CD14-positive monocyte (primary cell): ENCODE data around the gene REL. TPM values are rescaled to one million over a fixed set of nuclear protein-coding genes. Genes with fewer than 3 reads are reported as not detected.

Experiments
- DNase-seq, 3 donors: peaks; one replicate each; pipeline ENCODE4 v3.0.0-alpha.2; 2011 to 2022
- H2AFZ ChIP-seq: 2 replicates; pipeline ENCODE4 v1.6.0; 2012; ENCODE audit warnings: mild to moderate bottlenecking, low read depth, low read length, inconsistent platforms; ENCODE audit not compliant: insufficient read depth, poor library complexity, severe bottlenecking
- H3K27ac ChIP-seq, 2 donors: 1 replicate in 1 of 2; 2 replicates in 1 of 2; pipeline ENCODE4 v1.5.1; 2012 to 2013; ENCODE audit warnings: low read length in 2 of 2, control low read depth in 1 of 2, inconsistent platforms in 1 of 2, low read depth in 1 of 2, mild to moderate bottlenecking in 1 of 2
- H3K27me3 ChIP-seq, 2 donors: one replicate each; pipeline versions ENCODE4 v1.6.0 to v1.6.1; 2011 to 2013; ENCODE audit warnings: low read length in 2 of 2; ENCODE audit not compliant: control insufficient read depth in 2 of 2, insufficient read depth in 2 of 2
- H3K36me3 ChIP-seq, 2 donors: replicated peaks in 1 of 2; 1 replicate in 1 of 2; 2 replicates in 1 of 2; pipeline versions ENCODE4 v1.5.1 to v1.6.1; 2012 to 2013; ENCODE audit warnings: low read length in 2 of 2, control low read depth in 1 of 2, inconsistent platforms in 1 of 2, mild to moderate bottlenecking in 1 of 2; ENCODE audit not compliant: insufficient read depth in 2 of 2, control insufficient read depth in 1 of 2
- H3K4me1 ChIP-seq, 2 donors: 1 replicate in 1 of 2; 2 replicates in 1 of 2; pipeline versions ENCODE4 v1.5.1 to v1.6.1; 2012 to 2013; ENCODE audit warnings: low read length in 2 of 2, control low read depth in 1 of 2, inconsistent platforms in 1 of 2, mild to moderate bottlenecking in 1 of 2, moderate library complexity in 1 of 2; ENCODE audit not compliant: insufficient read depth in 2 of 2, control insufficient read depth in 1 of 2
- H3K4me2 ChIP-seq: replicated peaks from 2 replicates; pipeline ENCODE3; 2012; ENCODE audit warnings: low read length, moderate library complexity, mild to moderate bottlenecking; ENCODE audit not compliant: poor library complexity, severe bottlenecking; ENCODE audit errors: extremely low read depth
- H3K4me3 ChIP-seq, 3 experiments: fragments of 200-600 bp in 1 of 3; sonication (generic) in 1 of 3; replicated peaks in 1 of 3; 1 replicate in 2 of 3; 2 replicates in 1 of 3; pipeline ENCODE4 v1.5.1; 2011 to 2013; ENCODE audit warnings: low read length in 3 of 3, mild to moderate bottlenecking in 3 of 3, control low read depth in 2 of 3, low read depth in 2 of 3, inconsistent platforms in 1 of 3, moderate library complexity in 1 of 3
- H3K79me2 ChIP-seq: 2 replicates; pipeline ENCODE4 v1.6.0; 2012; ENCODE audit warnings: mild to moderate bottlenecking, control low read depth, inconsistent platforms, low read length, moderate library complexity; ENCODE audit not compliant: insufficient read depth
- H3K9ac ChIP-seq: 2 replicates; pipeline ENCODE4 v1.6.0; 2017; ENCODE audit warnings: low read length, mild to moderate bottlenecking; ENCODE audit not compliant: insufficient read depth, poor library complexity, severe bottlenecking
- H3K9me3 ChIP-seq, 2 donors: replicated peaks in 1 of 2; 1 replicate in 1 of 2; 2 replicates in 1 of 2; pipeline versions ENCODE4 v1.5.1 to v1.6.1; 2012 to 2013; ENCODE audit warnings: low read length in 2 of 2, control low read depth in 1 of 2; ENCODE audit not compliant: control insufficient read depth in 1 of 2, insufficient read depth in 1 of 2
- H4K20me1 ChIP-seq: 2 replicates; pipeline ENCODE4 v1.6.0; 2012; ENCODE audit warnings: mild to moderate bottlenecking, low read length, control low read depth, moderate library complexity; ENCODE audit not compliant: insufficient read depth
- H3K27ac Mint-ChIP-seq, 7 donors: one replicate each; pipeline ENCODE4 v1.8.0; 2020; ENCODE audit warnings: mild to moderate bottlenecking in 7 of 7, mixed read lengths in 7 of 7, moderate library complexity in 6 of 7, inconsistent platforms in 2 of 7
- H3K27me3 Mint-ChIP-seq, 3 donors: one replicate each; pipeline ENCODE4 v1.8.0; 2021 to 2022; ENCODE audit warnings: low read depth in 3 of 3, mild to moderate bottlenecking in 3 of 3, mixed read lengths in 3 of 3, moderate library complexity in 3 of 3, inconsistent platforms in 1 of 3
- H3K36me3 Mint-ChIP-seq, 2 donors: one replicate each; pipeline ENCODE4 v1.8.0; 2020; ENCODE audit warnings: mixed read lengths in 2 of 2, inconsistent platforms in 1 of 2, mild to moderate bottlenecking in 1 of 2
- H3K4me1 Mint-ChIP-seq: one replicate; pipeline ENCODE4 v1.8.0; 2020; ENCODE audit warnings: mild to moderate bottlenecking, mixed read lengths
- H3K4me3 Mint-ChIP-seq, 2 donors: one replicate each; pipeline ENCODE4 v1.8.0; 2020; ENCODE audit warnings: mild to moderate bottlenecking in 2 of 2, mixed read lengths in 2 of 2, moderate library complexity in 1 of 2
- H3K9me3 Mint-ChIP-seq, 7 donors: one replicate each; pipeline ENCODE4 v1.8.0; 2020 to 2022; ENCODE audit warnings: mixed read lengths in 7 of 7, mild to moderate bottlenecking in 6 of 7, moderate library complexity in 6 of 7, inconsistent platforms in 2 of 7
- CTCF ChIP-seq: fragments of 200-600 bp; IDR thresholded peaks from one replicate; pipeline ENCODE4 v1.8.0; 2022; ENCODE audit warnings: antibody characterized with exemption, mild to moderate bottlenecking
- WGBS: methylation state at CpG from one replicate; pipeline ENCODE4 v1.1.5; 2013; ENCODE audit warnings: missing lambda C conversion rate; ENCODE audit not compliant: insufficient coverage; 5-methylcytosine and 5-hydroxymethylcytosine counted together
- intact Hi-C, 2 donors: fragments of 100-400 bp; cut with micrococcal nuclease; formaldehyde crosslinking; loops; one replicate each; pipeline versions ENCODE4 v1.15.0 to v1.15.1; 2023
- polyA plus RNA-seq, 3 donors: library from polyadenylated mRNA; depleted of rRNA in 1 of 3; unstranded in 2 of 3; stranded (reverse) in 1 of 3; fragments of 300-500 nt in 2 of 3; fragments of >200 nt in 1 of 3; fragmentation: Illumina TruSeq in 2 of 3; gene quantifications; 1 replicate in 2 of 3; 2 replicates in 1 of 3; pipeline ENCODE4 v1.2.3, GENCODE V29; 2012 to 2021

REL gene
- polyA plus RNA-seq, 3 donors, result 18.3 to 34.3 (median 20.3) TPM

DNA sequence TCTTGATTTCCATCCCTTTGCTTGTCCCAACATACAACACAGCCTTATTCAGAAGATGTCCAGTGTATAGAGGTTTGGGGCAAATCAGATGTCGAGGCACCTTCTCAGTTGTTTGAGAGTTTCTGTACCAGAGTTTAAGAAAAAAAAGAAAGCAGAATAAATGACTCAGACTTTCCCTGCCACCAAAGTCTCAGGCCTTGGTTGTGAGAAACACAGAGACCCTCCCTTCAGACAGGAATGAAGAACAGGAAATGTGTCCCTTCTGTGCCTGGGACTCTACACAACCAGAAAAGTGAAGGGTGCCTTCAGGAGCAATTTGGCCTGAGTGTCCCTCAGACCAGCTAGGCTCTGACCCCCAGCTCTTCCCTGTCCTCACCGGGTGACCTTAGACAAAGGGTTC, 37.3 kb upstream of the REL start:
- peak overlapping the region in 1 of 2 donors; percentile 7 for H3K27ac ChIP-seq
- H3K79me2 ChIP-seq, result no peaks in the 10 kb centered on the region
- Mint-ChIP-seq H3K27me3 (peaks cover 0 to 12% (median 0%) of the 10 kb centered on the region in 3 donors), H3K4me1 (peaks cover 9% of the 10 kb centered on the region), H3K36me3 (no peaks in the 10 kb centered on the region), H3K4me3 (no peak overlapping the region), H3K9me3 (peaks cover 0 to 1% (median 0%) of the 10 kb centered on the region in 7 donors), H3K27ac (peak overlapping the region in 1 of 7 donors; percentile 9)
- H3K4me3 ChIP-seq, result no peak overlapping the region
- H3K9me3 ChIP-seq, result no peaks in the 10 kb centered on the region
- no peaks in the 10 kb centered on the region for H4K20me1 ChIP-seq
- no CpG with 5 or more reads among the region's 2 CpGs for WGBS
- peaks cover 3 to 4% of the 10 kb centered on the region in 2 donors for H3K4me1 ChIP-seq
- no peak for DNase-seq
- no peaks in the 10 kb centered on the region for H3K36me3 ChIP-seq
- intact Hi-C loops, result no loop called here
- H3K9ac ChIP-seq, result no peak overlapping the region
- H3K27me3 ChIP-seq, result no peaks in the 10 kb centered on the region
- no peak for TF ChIP-seq CTCF
- H3K4me2 ChIP-seq, result no peak overlapping the region
- no peak overlapping the region for H2AFZ ChIP-seq

DNA sequence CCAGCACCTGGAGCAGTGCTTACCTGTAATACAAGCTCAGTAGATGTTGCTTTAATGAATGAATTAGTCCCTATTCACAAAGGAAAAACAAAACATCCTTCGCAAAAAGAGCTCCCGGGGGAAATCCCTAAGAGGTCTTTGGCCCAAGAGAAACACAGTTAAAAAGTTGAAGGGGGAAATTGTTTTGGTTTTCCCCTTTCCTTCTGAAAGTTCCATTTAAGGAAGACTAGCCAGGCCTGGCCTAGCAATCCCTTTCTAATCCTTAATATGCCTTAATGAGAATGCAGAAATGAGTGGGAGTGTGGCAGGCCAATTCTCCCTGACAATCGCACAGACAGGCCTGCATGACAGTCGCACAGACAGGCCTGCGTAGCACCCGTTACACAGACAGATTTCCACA, 33.5 kb upstream of the REL start:
- Histone ChIP-seq H3K9me3 (no peaks in the 10 kb centered on the region), H3K9ac (no peak overlapping the region), H4K20me1 (no peaks in the 10 kb centered on the region), H3K4me3 (no peak overlapping the region), H3K4me2 (no peak overlapping the region), H3K27me3 (no peaks in the 10 kb centered on the region), H3K79me2 (no peaks in the 10 kb centered on the region), H3K27ac (no peak overlapping the region), H3K36me3 (no peaks in the 10 kb centered on the region), H2AFZ (no peak overlapping the region), H3K4me1 (peaks cover 21 to 22% of the 10 kb centered on the region in 2 donors)
- peaks cover 29% of the 10 kb centered on the region for H3K4me1 Mint-ChIP-seq
- DNase-seq, result no peak
- intact Hi-C loops, result no loop called here
- H3K9me3 Mint-ChIP-seq, result peaks cover 0 to 1% (median 0%) of the 10 kb centered on the region in 7 donors
- TF ChIP-seq CTCF, result no peak
- no peaks in the 10 kb centered on the region for H3K36me3 Mint-ChIP-seq
- peaks cover 0 to 14% (median 0%) of the 10 kb centered on the region in 3 donors for H3K27me3 Mint-ChIP-seq
- H3K27ac Mint-ChIP-seq, result peak overlapping the region in 1 of 7 donors; percentile 59
- WGBS, result 100% methylated on average over 3 of the region's 6 CpGs
- no peak overlapping the region for H3K4me3 Mint-ChIP-seq
